Left forelimb (tissue), 1 donor: ENCODE measurements around the gene MAGI2.

Experiments used
- DNase-seq: peaks from one replicate; pipeline ENCODE4 v3.0.0-alpha.2; 2018; ENCODE audit warnings: low spot score

MAGI2 gene

GRCh38 chr7:78906735-78907134 is 546.7 kb downstream of the MAGI2 start:
- no peak for DNase-seq

- no peak for DNase-seq
Measured at GRCh38 chr7:78905436-78905835, 548.0 kb downstream of the MAGI2 start.

- DNase-seq: no peak
Measured at GRCh38 chr7:78904983-78905382, 548.5 kb downstream of the MAGI2 start.

- DNase-seq: no peak
Measured at GRCh38 chr7:78901566-78901965, 551.9 kb downstream of the MAGI2 start.

- no peak for DNase-seq
Measured at GRCh38 chr7:78900806-78901205, 552.7 kb downstream of the MAGI2 start.

- DNase-seq: no peak
Measured at GRCh38 chr7:78895393-78895792, 558.1 kb downstream of the MAGI2 start.

GRCh38 chr7:78879206-78879605 is 574.3 kb downstream of the MAGI2 start:
- DNase-seq: no peak

GRCh38 chr7:78873117-78873516 is 580.4 kb downstream of the MAGI2 start:
- DNase-seq: no peak

- DNase-seq: no peak
Measured at GRCh38 chr7:78864339-78864738, 589.1 kb downstream of the MAGI2 start.

- no peak for DNase-seq
Measured at GRCh38 chr7:78863281-78863680, 590.2 kb downstream of the MAGI2 start.

GRCh38 chr7:78862411-78862900 is 591.0 kb downstream of the MAGI2 start:
- DNase-seq: no peak

GRCh38 chr7:78852951-78853350 is 600.5 kb downstream of the MAGI2 start:
- no peak for DNase-seq

GRCh38 chr7:78850093-78850740 is 603.2 kb downstream of the MAGI2 start:
- DNase-seq: no peak

- no peak for DNase-seq
Measured at GRCh38 chr7:78845155-78845554, 608.3 kb downstream of the MAGI2 start.

GRCh38 chr7:78842068-78842467 is 611.4 kb downstream of the MAGI2 start:
- no peak for DNase-seq

GRCh38 chr7:78835897-78836296 is 617.6 kb downstream of the MAGI2 start:
- DNase-seq: no peak

- DNase-seq: no peak
Measured at GRCh38 chr7:78828317-78828716, 625.1 kb downstream of the MAGI2 start.

- no peak for DNase-seq
Measured at GRCh38 chr7:78803501-78804127, 649.9 kb downstream of the MAGI2 start.

GRCh38 chr7:78794101-78794500 is 659.4 kb downstream of the MAGI2 start:
- no peak for DNase-seq

GRCh38 chr7:78792624-78793023 is 660.8 kb downstream of the MAGI2 start:
- DNase-seq: no peak

GRCh38 chr7:78792006-78792405 is 661.5 kb downstream of the MAGI2 start:
- DNase-seq: no peak

GRCh38 chr7:78788464-78788863 is 665.0 kb downstream of the MAGI2 start:
- no peak for DNase-seq

- no peak for DNase-seq
Measured at GRCh38 chr7:78787854-78788253, 665.6 kb downstream of the MAGI2 start.

- no peak for DNase-seq
Measured at GRCh38 chr7:78786055-78786454, 667.4 kb downstream of the MAGI2 start.
